Measurements from ENCODE around the gene KLK11. TPM values are rescaled to one million over a fixed set of nuclear protein-coding genes. Genes with fewer than 3 reads are reported as not detected.

The KLK11 gene
- total RNA-seq, 1 donor from 2014 or later: not detected

- DNase-seq (ENCODE audit: low spot score): no peak
- Mint-ChIP-seq H3K4me1 (ENCODE audit: unreplicated experiment) (peaks cover 3% of the 10 kb centered on the region), H3K36me3 (ENCODE audit: low read depth, unreplicated experiment) (no peaks in the 10 kb centered on the region), H3K9me3 (ENCODE audit: unreplicated experiment) (no peaks in the 10 kb centered on the region), H3K27ac (ENCODE audit: unreplicated experiment) (no peak overlapping the region), H3K4me3 (ENCODE audit: unreplicated experiment) (peak overlapping the region; percentile 84), H3K27me3 (ENCODE audit: unreplicated experiment) (peaks cover 5% of the 10 kb centered on the region)
- no peak for TF ChIP-seq CTCF (IDR thresholded peaks at IDR 0.05; ENCODE audit: unreplicated experiment)
Measured at GRCh38 chr19:51065221-51065960, 39.0 kb upstream of the KLK11 start.

DNA sequence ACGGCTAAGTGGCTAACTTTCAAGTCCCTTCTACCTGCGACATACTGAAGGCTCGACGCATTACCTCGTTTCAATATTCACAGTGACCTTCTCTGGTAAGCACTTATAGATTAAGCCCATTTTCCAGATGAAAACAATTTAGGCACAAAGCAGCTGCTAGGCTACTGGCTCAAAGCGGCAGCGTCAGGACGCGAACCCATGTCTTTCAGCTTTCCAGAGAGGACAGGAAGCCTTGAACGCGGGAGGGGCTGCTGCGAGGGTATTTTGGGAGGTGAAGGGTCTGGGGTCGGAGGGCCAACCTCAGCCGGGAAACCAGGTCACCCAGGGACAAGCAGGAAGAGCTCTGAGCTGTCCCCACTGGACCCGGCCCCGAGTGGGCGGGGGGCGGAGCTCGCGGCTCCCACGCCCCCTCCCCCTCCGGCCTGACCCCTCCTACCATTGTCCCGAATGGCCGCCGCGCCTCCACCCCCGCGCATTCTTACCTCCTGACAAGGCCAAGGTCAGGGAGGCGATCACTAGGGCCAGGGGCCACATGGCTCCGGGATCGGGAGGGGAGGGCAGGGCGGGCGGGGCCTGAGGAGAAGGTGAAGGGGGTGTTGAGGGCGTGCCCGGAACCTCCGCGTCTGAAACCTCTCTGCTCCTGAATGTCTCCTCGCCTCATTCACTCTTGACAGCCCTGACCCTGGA, 38.3 kb upstream of the KLK11 start, which contains the start of gene KLK13:
Gene KLK13 (minus strand): TSS at position 559 of the 687 bp plus-strand sequence. CDS start 25 bp downstream, at position 534.
- Mint-ChIP-seq H3K4me3 (ENCODE audit: unreplicated experiment) (peak within 1 kb of the TSS; percentile 84), H3K27ac (ENCODE audit: unreplicated experiment) (no peak within 1 kb of the TSS), H3K27me3 (ENCODE audit: unreplicated experiment) (peaks cover 7% of the 10 kb centered on the region), H3K9me3 (ENCODE audit: unreplicated experiment) (no peaks in the 10 kb centered on the region), H3K36me3 (ENCODE audit: low read depth, unreplicated experiment) (no peaks in the 10 kb centered on the region), H3K4me1 (ENCODE audit: unreplicated experiment) (peaks cover 3% of the 10 kb centered on the region)
- peak; percentile 18 for DNase-seq (ENCODE audit: low spot score)
- no peak for TF ChIP-seq CTCF (IDR thresholded peaks at IDR 0.05; ENCODE audit: unreplicated experiment)

GRCh38 chr19:51063664-51064063, 37.2 kb upstream of the KLK11 start:
- Mint-ChIP-seq H3K27me3 (ENCODE audit: unreplicated experiment) (peaks cover 9% of the 10 kb centered on the region), H3K27ac (ENCODE audit: unreplicated experiment) (no peak overlapping the region), H3K4me3 (ENCODE audit: unreplicated experiment) (peak overlapping the region; percentile 65), H3K36me3 (ENCODE audit: low read depth, unreplicated experiment) (no peaks in the 10 kb centered on the region), H3K4me1 (ENCODE audit: unreplicated experiment) (peaks cover 3% of the 10 kb centered on the region), H3K9me3 (ENCODE audit: unreplicated experiment) (no peaks in the 10 kb centered on the region)
- TF ChIP-seq CTCF (IDR thresholded peaks at IDR 0.05; ENCODE audit: unreplicated experiment): no peak
- DNase-seq (ENCODE audit: low spot score): no peak

- Mint-ChIP-seq H3K27me3 (ENCODE audit: unreplicated experiment) (peaks cover 6% of the 10 kb centered on the region), H3K4me1 (ENCODE audit: unreplicated experiment) (peaks cover 2% of the 10 kb centered on the region), H3K4me3 (ENCODE audit: unreplicated experiment) (no peak overlapping the region), H3K27ac (ENCODE audit: unreplicated experiment) (no peak overlapping the region), H3K36me3 (ENCODE audit: low read depth, unreplicated experiment) (no peaks in the 10 kb centered on the region), H3K9me3 (ENCODE audit: unreplicated experiment) (no peaks in the 10 kb centered on the region)
- no peak for TF ChIP-seq CTCF (IDR thresholded peaks at IDR 0.05; ENCODE audit: unreplicated experiment)
- DNase-seq (ENCODE audit: low spot score): no peak
Measured at GRCh38 chr19:51060973-51061372, 34.6 kb upstream of the KLK11 start.

GRCh38 chr19:51060336-51060735, 33.9 kb upstream of the KLK11 start:
- Mint-ChIP-seq H3K36me3 (ENCODE audit: low read depth, unreplicated experiment) (no peaks in the 10 kb centered on the region), H3K4me3 (ENCODE audit: unreplicated experiment) (no peak overlapping the region), H3K27me3 (ENCODE audit: unreplicated experiment) (peaks cover 6% of the 10 kb centered on the region), H3K9me3 (ENCODE audit: unreplicated experiment) (no peaks in the 10 kb centered on the region), H3K27ac (ENCODE audit: unreplicated experiment) (no peak overlapping the region), H3K4me1 (ENCODE audit: unreplicated experiment) (no peaks in the 10 kb centered on the region)
- no peak for DNase-seq (ENCODE audit: low spot score)
- TF ChIP-seq CTCF (IDR thresholded peaks at IDR 0.05; ENCODE audit: unreplicated experiment): no peak
